ENCODE results near the gene PCCA.
"Not testable (repeated sequence)": the region's sequence is repeated elsewhere in the genome, so short reads cannot be mapped to it uniquely, and the experiment has no call there.

The PCCA gene

DNA sequence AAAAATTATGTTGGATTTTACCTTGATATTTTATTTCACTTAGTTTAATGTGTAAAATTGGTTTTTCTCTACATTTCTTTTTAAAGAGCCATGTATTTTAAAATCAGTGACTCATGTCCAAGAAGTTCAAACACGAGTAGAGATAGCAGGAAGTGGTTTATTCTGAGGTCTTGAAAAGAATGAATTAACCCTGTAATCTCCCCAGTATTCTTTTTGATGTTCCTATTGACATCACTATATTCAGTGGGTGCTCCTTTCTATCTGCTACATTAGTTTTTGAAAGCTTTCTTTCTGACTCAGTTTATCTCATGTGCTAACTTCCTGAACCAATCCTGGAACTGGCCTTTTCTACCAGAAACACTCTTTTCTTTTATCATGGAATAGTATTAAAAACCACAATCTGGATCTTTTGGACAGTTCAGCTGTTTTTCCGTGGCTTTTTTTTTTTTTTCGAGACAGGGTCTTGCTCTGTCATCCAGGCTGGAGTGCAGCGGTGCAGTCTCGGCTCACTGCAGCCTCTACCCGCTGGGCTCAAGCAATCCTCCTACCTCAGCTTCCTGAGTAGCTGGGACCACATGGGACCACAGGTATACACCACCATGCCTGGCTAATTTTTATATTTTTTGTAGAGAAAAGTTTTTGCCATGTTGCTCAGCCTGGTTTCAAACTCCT is 114.9 kb downstream of the PCCA start:
- DNase-seq: no peak

DNA sequence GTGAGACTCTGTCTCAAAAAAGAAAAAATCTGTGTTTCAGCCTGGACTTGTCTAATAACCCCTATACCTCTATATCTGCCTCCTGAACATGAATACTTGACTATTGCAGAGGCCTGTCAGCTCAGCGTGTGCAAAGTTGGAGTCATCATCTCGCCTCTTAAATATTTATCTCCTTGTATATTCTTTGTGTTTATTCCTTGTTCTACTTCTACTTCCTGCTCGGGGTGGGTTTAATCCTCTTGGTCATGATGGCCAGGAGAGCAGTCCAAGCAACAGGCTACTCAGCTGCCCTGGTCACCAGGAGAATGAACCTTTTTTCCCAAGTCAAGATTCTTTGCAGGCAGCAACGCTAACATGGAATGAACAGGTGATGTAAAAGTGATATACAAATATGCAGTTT is 119.1 kb downstream of the PCCA start:
- no peak for DNase-seq

DNA sequence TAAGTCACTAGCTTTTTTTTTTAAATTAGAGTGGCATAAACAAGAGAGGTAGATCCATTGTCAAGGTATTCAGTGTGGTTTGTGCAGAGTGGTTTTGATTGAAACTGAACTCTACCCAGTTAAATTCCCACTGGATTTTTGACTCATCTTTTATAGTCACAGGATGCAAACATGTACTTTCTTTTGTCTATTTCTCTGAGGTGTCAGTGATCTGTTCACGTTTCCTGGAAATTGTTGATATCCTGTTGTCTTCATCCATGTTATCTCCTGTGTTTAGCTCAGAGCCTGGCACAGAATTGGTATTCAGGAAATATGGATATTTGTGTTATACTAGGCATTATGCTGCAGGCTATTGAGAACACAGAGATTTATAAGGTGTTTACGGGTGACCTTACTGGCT is 119.7 kb downstream of the PCCA start:
- no peak for DNase-seq

DNA sequence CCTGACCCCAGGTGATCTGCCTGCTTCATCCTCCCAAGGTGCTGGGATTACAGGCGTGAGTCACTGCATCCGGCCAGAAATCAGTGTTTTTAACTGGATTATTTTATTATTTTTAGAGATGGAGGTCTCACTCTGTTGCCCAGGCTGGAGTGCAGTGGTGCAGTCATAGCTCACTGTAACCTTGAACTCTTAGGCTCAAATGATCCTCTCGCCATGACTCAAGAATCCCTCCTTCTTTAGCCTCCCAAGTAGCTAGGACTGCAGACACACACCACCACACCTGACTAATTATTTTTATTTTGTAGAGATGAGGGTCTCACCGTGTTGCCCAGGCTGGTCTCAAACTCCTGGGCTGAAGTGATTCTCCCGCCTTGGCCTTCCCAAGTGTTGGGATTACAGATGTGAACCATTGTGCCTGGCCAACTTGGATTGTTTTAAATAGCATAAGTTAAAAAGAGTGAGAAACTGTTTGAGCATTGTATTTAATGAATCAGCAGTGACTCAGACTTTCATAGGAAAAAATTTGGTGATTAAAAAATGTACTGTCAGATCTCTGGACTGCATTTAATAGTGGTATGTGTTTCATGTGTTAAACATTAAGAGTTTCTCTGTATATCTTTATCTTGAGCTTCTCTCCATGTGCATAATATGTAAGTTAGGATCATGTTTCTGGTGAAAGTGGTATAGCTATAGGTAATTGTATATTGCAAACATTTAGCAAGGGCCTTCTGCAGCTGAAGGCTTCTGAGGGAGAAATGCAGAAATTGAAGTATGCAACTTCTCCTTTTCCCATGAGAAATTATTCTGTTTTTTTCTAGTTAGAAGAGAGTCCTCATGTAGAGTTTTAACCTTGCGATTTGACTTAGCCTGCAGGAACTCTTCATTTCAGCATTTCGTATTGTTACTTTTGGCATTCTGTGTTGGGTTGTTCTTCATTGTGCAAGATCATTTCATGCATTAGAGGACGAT is 121.2 kb downstream of the PCCA start:
- no peak for DNase-seq

DNA sequence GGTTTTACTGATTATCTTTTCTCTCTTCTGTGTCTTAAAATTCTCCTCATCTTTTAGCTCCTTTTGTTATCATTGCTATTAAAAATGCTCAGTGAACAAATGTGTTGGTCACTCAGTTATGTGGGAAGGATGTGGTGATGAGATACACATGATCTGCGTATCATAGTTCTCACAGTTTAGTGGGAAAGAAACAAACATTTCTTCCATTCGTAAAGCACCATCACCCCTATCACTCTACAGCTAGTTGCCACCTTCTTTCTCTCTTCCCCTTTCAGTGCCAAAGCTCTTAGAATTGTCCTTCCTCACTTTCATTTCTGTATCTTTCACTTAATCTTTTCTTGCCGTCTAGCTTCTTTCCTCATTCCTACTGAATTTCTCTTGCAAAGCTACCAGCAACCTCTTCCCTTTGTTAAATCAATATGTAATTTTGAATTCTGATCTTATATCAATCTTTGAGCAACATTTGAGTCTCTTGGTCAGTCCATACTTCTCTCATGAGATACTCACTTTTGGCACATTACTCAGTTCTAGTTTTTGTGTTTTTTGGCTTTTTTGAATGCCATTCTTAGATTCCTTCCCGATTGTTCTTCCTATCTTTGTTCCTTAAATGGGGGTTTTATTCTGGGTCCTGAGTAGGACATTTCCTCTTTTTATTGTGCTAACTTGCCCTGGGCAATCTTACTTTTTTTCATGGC is 122.3 kb downstream of the PCCA start:
- no peak for DNase-seq

DNA sequence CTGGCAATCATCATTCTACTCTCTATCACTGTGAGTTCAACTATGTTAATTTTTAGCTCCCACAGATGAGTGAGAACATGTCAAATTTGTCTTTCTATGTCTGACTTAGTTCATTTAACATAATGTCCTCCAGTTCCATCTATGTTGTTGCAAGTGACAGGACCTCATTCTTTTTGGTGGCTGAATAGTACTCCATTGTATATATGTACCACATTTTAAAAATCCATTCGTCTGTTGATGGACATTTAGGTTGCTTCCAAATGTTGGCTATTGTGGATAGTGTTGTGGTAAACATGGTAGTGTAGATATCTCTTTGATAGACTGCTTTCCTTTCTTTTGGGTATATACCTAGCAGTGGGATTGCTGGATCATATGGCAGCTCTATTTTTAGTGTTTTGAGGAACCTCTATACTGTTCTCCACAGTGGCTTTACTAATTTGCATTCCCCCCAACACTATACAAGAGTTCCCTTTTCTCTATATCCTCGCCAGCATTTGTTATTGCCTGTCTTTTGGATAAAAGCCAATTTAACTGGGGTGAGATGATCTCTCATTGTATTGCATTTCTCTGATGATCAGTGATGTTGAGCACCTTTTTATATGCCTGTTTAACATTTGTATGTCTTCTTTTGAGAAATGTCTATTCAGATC is 124.1 kb downstream of the PCCA start:
- no peak for DNase-seq

DNA sequence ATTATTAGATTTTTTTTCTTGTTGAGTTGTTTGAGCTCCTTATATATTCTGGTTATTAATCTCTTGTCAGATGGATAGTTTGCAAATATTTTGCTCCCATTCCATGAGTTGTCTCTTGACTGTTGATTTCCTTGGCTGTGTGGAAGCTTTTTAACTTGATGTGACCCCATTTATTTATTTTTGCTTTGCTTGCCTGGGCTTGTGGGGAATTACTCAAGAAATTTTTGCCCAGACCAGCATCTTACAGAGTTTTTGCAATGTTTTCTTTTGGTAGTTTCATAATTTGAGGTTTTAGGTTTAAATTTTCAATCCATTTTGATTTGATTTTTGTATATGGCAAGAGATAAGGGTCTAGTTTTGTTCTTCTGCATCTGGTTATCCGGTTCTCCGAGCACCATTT is 124.7 kb downstream of the PCCA start:
- no peak for DNase-seq

DNA sequence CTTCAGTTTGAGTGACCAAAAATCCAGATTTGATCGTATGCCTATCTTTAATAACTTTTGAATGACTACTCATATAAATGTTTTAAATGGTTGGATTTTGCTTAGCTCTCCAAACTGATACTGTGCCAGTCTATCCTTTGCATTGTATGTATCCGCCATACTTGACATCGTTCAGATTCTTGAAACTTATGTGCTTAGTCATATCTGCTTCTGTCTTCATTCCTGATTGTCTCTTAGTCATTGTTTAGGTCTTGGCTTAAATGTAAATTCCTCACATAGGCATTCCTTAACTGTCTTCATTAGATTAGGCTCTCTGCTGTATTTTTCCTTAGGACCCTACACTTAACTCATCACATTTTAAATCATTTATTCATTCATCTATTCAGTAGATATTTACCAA is 126.0 kb downstream of the PCCA start:
- no peak for DNase-seq

DNA sequence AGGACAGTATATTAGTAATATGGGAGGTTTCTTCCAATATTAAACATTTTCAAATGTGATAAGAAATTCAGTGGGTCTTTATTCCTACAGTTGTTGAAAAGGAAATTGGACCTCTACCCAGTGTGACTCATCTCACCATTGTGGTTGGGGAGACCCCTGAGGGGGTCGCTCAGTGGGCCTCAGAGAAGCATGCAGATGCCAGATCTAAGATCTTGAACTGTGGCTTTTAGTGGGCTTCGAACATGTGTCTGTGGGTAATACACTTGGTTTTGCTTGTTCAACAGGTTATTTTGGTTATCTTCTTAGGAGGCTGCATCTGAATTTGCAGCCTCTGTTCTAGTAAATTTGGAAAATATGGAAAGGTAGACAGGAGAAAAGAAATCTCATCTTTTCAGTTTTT is 132.3 kb downstream of the PCCA start:
- no peak for DNase-seq

DNA sequence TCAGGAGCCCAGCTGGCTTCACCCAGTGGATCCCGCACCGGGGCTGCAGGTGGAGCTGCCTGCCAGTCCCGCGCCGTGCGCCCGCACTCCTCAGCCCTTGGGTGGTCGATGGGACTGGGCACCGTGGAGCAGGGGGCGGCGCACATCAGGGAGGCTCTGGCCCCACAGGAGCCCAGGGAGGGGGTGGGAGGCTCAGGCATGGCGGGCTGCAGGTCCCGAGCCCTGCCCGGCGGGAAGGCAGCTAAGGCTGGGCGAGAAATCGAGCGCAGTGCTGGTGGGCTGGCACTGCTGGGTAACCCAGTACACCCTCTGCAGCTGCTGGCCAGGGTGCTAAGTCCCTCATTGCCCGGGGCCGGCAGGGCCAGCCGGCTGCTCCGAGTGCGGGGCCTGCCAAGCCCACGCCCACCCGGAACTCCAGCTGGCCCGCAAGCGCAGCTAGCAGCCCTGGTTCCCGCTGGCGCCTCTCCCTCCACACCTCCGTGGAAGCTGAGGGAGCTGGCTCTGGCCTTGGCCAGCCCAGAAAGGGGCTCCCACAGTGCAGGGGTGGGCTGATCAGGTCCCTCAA is 135.2 kb downstream of the PCCA start:
- not testable (repeated sequence) for DNase-seq

DNA sequence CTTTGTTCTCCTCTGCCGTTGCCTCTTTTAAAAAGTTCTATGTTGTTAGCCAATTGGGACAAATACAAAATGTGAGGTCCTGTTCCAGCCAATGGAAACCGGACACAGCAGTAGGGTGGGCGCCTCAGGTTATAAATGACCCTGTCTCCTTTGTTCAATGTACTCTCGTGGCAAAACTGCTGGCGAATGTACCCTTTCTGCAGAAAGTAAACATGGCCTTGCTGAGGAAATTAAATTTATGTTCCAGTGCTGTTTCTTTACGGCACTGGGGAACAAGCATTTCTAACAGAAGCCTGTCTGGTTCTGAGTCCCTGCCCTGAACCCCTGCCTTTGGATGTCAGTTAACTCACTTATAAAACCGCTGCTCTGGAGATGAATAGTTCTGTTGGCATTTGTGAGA is 140.7 kb downstream of the PCCA start:
- DNase-seq: no peak

DNA sequence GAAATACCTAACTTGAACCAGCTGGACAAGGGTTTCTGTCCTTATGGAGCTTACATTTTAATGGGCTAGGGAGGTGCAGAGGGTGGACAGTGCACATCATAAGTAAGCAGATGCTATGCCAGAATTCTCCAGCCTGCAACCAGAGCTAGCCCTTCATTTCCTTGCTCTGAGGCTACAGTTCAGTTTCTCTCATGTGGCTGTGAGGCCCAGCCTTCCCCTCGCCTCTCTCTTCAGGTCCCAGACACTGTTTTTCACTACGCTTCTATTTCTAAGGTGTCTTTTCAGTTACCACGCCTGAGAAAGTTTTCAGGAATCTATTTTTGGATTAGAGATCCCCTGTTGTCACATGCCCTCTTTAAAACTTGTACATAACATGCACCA is 141.9 kb downstream of the PCCA start:
- no peak for DNase-seq

DNA sequence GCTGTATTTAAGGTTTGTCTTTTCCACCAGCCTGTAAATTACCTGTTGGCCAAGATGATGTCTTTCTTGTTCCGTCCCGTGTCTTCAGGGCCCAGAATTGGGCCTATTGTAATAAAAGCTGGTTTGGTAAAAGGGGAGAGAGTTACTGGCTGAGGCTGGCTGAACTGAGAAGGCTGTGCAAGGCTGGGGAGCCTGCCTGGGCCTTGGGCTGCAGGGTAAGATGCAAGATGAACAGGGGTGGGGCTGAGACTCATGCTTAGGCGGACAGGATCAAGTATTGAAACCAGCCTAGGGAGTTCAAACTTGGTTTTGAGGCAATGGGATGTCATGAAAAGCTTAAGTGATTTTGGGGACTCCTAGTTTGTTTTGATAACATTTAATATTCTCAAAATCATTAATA is 142.3 kb downstream of the PCCA start:
- no peak for DNase-seq

DNA sequence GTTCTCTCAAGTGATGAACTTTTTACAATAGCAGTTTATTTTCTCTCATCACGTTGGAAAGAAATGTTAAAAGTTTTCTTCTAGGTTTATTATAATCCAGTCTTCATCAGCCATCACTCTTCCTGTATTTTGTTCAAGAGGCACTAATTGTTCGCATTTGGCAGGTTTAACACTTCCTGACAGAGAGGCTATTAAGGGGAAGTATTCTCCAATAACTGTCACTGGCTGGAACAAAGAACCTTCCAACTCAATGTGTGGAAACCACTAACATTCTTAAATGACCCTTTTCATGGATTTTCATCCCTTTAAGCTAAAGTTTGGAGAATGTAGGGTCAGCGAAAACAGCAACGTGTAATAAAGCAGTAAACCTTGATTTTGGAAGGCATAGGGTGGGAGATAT is 145.1 kb downstream of the PCCA start:
- peak; percentile 74 for DNase-seq

DNA sequence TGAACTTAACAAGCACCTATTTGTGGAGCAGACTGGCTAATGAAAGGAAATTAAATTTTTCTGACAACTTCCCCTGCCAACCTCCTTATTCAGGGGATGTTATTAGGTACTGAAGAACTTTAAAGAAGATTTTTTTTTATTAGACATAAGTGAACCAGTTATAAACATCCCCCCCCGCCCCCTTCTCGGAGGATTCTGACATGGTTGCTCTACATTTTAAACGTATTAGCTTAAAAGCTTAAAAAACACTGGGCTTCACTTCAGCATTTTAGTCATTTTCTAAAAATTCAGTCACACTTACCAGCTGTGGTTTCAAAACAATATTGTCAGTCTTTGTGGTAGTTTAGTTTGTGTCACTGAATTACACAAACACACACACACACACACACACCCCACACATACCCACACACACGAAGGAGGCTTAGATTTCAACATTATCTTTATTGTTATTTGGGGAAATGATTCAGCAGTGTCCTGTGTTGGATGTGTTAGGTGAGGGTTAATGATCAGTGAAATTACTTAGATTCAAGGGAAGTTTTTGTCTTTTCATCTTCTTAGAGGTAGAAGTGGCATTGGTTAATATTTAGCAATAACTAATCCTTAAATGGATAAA is 145.7 kb downstream of the PCCA start:
- no peak for DNase-seq

DNA sequence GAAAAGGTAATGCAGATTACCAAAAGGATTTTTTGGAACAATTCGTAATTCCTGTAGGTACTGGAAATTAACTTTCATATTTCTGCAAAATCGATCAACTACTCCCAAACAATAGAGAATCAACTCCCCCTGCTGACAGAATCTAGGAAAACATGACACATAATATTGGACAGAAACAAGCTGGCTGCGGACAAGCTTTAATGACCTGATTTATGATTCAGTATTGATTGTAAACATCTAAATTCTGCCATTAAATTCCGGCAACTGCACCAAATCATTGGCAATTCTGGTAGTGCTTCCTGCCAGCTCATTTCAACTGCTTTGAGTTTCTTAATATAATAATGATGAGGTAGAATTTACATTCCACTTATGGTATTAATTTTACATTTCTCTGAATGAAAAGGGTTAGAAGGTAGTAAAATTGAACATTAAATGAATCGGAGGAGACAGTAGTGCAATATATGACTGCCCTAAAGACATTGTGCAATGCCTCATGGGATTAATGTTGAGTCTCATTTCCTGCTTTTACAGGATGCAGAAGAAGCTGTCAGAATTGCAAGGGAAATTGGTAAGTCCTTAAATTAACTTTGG is 146.5 kb downstream of the PCCA start:
- peak; percentile 46 for DNase-seq

DNA sequence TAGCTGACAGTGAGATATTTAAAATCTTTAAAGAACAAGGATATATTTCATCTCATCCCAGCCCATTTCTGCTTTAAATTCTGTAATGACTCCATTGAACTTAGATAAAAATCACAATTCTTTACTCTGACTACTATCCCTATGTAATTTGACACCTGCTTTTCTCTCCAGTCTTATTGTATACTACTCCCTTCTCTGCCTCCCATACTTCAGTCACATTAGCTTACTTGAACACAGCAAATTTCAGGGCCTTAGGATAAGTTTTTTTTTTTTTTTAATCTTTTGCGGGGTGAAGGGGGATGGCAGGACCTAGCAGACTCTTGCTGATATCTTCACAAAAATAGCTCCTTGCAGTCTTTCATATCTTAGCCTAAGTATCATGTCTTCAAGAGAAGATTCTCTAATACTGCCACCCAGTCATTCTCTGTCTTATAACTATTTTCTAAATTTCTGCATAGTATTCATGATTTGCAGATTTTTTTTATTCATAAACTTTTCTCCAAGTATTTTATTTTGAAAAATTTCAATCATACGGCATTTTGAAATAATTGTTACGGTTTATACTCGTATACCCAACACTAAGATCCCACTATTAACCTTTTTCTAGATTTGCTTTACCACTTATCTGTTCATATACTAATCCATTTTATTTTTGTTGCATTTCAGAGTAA is 151.4 kb downstream of the PCCA start:
- no peak for DNase-seq

DNA sequence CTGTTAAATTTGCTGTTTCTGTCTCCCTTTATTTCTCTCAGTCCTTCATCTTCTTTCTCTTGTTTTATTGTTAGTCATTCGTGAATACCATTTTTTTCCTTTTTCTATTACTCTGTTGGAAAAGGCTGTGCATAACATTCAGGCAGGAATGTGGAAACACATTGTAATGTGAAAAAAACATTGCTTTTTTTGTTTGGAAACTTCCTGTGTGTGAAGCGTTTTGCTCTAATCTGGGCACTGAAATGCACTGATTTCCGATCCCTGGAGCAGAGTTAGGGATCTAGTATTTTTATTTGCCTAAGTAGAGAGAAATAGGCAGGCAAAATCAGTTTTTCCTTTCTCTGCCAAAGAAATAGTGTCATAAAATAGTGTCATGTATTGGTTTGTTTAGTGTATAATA is 155.5 kb downstream of the PCCA start:
- DNase-seq: no peak

DNA sequence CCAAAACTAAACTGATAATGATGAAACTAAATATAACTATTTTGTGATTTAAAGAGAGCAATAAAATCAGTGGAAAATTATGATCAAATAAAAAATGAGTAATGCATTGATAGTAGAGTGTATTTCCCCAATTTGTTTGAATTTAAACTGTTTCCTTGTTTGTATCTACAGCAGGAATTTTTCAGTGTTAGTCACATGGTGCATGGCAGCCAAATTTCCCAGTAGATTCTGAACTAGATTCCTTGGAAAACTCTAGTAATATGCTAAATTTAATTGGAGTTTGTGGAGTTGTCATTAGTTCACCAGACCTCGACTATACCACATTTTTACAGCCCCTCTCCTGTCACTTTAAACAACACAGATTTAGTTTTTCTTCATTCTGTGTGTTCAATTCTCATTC is 156.2 kb downstream of the PCCA start:
- DNase-seq: no peak

DNA sequence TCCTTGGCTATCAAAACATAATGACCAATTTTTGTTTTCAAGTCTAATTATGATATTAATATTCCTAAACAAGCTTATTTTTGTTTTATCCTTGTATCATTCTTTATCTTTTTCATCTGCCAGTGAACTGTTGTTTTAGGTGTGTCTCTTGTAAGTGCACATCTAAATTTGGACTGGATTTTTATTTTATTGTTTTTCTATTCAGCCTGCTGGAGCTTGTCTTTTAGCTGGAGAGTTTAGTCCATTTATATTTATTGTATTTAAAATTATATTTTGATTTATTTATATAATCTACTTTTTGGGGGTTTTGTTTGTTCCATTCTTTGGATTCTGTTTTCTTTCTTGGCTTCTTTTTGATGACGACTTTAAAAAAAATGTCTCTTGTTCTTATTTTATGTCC is 159.0 kb downstream of the PCCA start:
- no peak for DNase-seq

DNA sequence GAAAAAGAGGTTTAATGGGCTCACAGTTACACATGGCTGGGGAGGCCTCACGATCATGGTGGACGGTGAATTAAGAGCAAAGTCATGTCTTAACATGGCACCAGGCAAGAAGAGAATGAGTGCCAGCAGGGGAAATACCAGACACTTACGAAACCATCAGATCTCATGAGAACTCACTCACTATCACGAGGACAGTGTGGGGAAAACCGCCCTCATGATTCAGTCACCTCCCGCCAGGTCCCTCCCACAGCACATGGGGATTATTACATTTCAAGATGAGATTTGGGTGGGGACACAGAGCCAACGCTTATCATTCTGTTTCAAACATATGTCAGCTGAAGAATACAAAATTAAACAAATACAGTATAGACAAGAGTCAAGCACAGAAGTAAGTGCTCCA is 165.1 kb downstream of the PCCA start:
- DNase-seq: no peak

DNA sequence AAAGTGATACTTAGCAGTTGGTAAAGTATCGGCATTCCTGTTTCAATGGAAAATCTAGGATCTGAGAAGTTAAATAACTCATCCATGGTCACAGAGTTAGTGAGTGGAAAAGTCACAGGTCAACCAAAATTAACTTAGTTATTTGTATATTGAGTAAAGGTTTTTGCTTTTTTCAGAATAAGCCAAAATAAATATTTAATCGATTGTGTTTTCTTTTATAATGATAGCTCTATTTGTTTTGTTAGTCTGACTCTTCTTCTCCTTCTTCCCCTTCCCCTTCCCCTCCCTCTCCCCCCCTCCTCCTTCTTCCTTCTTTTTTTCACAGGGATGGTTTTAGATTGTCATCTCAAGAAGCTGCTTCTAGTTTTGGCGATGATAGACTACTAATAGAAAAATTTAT is 173.5 kb downstream of the PCCA start:
- no peak for DNase-seq

All from retina (tissue), 1 donor.